Islet precursor cell (in vitro differentiated cells): Measurements from ENCODE around the gene ASAP2.

ENCODE experiments used
- DNase-seq: peaks from one replicate; pipeline ENCODE4 v3.0.0-alpha.2; 2018

ASAP2 gene

DNA sequence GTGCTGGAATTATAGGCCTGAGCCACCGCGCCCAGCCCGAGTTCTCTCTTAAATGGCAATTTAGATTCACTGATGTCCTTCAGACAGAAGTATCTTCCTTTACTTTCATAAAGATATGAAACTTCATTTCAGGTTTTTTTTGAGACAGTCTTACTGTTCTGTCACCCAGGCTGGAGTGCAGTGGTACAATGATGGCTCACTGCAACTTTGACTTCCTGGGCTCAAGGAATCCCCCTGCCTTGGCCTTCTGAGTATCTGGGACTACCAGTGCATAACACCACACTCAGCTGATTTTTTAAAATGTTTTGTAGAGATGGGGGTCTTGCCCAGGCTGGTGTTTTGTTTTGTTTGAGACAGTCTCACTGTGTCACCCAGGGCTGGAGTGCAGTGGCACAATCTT lies 203.5 kb downstream of the ASAP2 start:
- no peak for DNase-seq

- DNase-seq: no peak
These were observed 206.2 kb downstream of the ASAP2 start for GRCh38 chr2:9412781-9413180.

DNA sequence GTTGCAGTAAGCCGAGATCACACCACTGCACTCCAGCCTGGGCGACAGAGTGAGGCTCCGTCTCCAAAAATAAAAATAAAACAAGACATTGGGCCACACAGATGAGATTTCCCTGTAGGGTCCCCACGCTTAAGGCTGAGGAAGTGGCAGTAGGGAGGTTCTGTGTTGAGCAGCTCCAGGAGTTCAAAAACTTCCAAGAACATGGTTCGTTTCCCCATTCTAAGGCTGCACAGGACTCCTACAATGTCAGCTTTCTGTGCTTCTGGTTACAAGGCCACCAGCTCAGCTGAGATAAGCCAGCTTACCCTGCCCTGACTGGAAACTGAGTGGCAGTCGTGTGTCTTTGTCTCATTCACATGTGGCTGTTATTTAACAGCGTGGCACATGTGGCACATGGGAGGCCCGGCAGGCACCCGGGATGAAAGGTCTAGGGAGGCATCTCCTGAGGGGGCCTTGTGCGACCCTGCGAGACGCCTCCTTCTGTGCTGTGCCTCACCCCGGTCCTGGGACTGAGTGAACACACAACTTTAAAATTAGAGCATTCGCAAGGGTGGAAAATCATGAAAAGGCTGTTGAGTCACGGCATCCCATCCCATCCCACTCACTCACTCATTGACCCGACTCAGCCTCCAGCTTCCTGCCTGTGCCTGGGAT lies 209.0 kb downstream of the ASAP2 start:
- no peak for DNase-seq

- DNase-seq: no peak
These were observed 209.8 kb downstream of the ASAP2 start for GRCh38 chr2:9416267-9416961.

DNA sequence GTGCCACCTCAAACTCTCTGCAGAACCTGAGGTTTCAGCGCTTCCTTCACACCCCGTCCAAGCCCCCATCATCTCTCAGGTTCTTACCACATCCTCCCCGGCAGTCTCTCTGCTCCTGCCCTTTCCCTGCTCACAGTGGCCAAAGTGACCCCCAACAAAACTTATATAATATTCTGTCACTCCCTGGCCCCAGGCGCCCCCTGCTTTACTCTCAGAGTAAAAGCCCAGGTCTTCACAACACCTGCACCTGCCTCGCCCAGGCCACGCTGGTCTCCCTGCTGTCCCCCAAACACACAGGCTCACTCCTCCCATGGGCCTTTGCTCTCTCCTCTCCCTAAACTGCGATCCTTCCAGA lies 210.3 kb downstream of the ASAP2 start:
- no peak for DNase-seq

GRCh38 chr2:9417725-9418124 lies 211.1 kb downstream of the ASAP2 start:
- no peak for DNase-seq

- DNase-seq: no peak
These were observed 212.1 kb downstream of the ASAP2 start for GRCh38 chr2:9418746-9419145.

DNA sequence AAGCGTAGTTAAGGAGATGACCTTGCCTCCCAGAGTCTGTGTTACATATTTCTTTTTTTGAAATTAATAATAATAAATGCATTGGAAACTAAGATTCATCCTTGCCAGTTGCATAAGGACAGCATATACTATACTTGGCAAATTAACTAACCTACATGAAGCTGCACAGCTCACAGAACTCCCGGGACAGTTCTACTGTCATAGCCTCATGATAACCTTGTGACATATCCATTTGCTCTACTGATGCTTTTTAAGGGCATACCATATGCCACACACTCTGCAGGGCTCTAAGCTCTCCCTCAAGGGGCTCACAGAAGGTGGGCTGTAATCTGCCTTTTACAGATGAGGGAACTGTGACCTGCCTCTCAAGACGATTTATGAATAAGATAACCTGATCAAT lies 212.9 kb downstream of the ASAP2 start:
- no peak for DNase-seq

DNA sequence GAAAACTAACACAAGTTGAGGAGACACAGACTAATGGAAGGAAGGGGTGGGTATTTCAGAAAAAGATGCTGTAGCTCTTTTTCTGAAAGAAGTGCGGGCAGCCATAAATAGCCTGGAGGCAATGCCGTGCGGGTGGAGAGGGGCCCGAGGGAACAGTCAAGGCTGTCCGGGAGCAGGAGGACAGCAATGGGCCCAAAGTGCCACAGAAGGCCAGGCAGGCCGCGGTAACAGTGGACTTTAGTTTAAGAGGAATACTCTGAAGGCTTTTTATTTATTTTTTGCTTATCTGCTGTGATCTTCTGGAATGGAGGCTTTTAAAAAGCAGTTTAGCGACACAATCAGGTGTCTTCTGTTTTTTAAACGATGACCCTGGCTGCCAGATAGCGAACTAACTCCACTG lies 213.9 kb downstream of the ASAP2 start:
- DNase-seq: no peak

DNA sequence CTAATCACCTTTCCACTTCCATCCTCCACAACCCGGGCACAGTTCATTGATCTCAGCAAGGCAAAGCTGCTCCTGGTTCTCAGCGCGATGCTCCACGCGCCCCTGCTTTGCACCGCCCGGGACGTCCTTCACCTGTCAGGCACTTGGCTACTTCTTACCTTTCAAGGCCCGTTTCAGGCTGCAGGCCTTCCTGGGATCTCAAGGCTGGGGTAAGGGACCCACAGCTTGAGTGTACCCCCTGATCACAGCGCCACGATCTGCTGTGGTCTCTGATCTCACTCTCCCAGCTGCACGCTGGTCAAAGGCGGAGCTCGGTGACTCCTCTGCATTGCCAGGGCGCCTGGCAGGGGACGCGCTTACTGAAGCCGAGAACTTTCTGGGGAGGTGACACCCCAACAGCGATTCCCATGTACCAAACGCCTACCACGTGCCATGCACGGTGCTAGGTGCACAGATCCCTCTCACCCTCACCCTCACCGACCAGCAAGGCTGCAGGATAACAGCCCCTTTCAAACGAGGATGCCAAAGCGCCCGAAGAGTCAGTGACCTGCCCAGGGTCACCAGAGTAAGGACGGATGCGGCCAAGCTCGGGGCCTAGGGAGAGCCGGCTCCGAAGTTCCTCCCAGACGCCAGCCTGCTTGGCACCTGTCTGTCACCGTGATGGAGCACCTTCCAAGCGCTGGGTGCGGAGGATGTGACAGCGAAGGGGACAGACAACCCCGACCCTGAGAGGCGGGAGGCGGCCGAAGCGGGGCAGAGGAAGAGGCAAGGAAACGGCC lies 215.9 kb downstream of the ASAP2 start:
- peak; percentile 78 for DNase-seq

DNA sequence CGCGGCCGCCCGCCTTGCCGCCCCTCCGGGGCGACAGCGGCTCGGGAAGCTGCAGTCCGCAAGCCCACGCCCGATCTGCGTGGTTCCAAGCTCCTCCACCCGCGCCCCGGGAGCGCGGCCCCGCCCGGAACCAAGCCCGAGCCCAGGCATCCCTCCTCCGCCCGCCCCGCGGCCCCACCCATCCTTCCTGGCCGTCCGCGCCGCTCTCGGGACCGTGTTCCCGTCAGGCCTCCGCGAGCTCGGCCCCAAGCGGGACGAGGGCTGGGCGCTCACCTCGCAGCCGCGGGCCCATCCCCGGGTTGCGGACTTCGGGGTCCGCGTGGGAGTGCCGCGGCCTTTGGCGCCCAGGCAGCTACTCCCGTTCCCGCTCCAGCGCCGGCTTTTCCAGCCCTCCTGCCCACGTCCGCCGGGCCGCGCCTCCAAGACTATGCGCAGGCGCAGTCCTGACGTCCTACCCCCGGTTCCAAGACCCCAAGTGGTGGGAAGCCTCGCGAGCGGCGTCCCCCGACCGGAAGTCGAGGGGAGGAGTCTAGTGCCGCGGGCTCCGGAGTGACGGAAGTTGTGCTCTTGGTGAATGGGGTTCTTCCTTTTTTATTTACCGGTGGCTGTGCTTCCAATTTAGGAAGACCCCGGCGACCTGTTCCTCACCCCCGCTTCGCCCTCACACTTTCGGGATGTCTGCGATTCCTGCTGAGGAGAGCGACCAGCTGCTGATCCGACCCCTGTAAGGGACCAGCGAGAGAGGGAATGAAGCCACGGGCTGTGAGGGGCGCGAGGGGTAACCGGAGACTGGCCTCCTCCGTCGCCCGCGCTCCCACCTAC lies 216.7 kb downstream of the ASAP2 start, which contains the start of the genes CPSF3 and ITGB1BP1:
TSS of gene CPSF3 (plus strand) at position 555 of the 822 bp plus-strand sequence. CDS start at position 675, 120 bp downstream.
TSS of gene ITGB1BP1 (minus strand) at position 429 of the 822 bp plus-strand sequence. CDS start 4,831 bp downstream, outside the sequence.
- DNase-seq: peak; percentile 99

DNA sequence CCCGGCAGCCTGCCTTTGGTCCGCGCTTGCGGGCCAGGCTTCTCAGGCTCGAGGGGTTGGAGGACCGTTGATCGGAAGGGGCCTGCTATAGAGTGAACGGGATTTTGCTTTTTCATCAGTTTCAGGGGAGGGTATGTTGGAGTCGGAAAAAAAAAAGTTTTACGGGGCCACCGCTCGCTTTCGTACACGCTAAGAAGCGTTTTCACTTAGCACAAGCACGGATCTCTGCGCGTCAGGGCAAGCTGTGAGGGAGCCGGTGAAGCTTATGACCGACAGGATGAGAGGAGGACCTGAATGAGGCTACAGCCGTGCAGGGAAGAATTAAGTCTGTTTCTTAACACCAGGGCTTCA lies 217.3 kb downstream of the ASAP2 start:
- peak; percentile 58 for DNase-seq

GRCh38 chr2:9424447-9425164 lies 218.0 kb downstream of the ASAP2 start:
- no peak for DNase-seq

DNA sequence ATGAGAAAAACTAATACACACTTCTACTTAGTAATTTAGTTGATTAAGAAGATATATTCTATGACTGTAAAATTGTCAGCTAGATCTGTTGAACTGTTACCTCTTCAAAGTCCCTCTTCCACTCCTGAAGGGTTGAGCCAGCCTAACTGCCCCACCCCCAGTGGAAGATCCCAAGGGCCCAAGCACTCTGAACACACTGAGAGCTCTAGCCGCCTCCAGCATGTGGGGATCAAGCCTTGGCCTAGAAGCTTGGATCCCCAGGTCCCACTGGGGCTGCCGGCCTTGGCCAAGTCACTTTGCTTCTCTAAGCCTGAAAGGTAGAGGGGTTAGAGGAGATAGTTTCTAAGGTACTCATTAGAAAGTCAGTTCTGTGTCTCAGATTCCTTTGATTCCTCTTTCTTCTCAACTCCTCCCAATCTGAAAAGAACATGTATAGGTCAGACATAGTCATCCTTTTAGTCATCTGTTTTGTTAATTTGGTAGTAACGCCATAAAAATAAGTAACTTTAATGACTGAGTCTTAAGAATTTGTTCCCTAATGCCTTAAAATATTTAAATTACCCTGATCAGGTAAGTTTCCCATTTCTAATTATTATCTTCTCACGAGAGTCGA lies 222.5 kb downstream of the ASAP2 start:
- no peak for DNase-seq

- DNase-seq: no peak
These were observed 224.0 kb downstream of the ASAP2 start for GRCh38 chr2:9430316-9431293.

DNA sequence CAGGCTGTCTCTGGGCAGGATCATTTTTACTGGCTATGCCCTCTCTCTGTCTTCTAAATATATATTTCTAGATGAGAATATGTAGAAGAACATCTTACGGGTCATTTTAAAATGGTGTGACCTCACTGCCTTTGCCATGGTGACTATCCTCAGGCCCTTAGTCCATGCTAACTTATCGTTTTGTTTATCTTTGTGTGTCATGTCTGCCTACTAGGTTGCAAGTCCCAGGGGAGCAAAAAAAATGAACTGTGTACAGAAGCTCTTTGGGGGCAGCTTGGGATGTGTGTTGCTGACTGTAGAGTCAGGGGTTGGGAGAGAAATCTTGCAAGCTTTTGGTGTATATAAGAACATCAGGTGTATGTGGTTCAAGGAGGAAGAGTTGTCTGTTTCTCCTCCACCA lies 227.9 kb downstream of the ASAP2 start:
- DNase-seq: no peak

- no peak for DNase-seq
These were observed 232.9 kb downstream of the ASAP2 start for GRCh38 chr2:9439536-9439935.

DNA sequence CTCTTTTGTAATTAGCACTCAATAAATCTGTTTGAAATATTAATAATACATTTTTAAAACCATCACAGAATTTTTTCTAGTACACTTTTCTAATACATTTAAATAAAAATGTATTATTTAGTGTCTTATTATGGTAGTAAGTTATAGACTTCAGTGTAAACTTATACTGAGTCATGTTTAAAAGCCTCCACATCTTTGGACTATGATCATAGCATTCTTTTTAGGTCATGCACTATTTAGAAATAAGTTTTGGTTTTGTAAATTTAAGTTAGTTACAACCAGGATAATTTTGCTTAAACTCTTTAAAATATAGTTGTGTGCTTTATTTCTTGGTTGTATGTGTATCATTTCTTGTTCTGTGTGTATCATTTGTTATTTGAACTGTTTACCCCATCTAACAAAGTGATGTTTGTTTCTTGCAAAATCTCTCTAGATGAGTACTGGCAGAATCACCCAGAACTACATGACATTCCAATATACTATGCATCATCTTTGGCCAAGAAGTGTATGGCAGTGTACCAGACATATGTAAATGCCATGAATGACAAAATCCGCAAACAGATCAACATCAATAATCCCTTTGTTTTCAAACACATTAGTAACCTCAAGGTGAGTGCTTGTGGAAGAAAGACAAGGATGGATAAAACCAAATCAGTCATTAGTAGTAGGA lies 233.6 kb downstream of the ASAP2 start:
- DNase-seq: no peak

GRCh38 chr2:9441556-9441955 lies 234.9 kb downstream of the ASAP2 start:
- DNase-seq: no peak

- DNase-seq: no peak
These were observed 236.9 kb downstream of the ASAP2 start for GRCh38 chr2:9443526-9443925.
